EL (cell line): ENCODE results near the gene AP3B1.
A peak's percentile ranks its signal among the peaks of the same experiment; 100 is the strongest.

Experiments used
- DNase-seq: peaks from one replicate; pipeline ENCODE4 v3.0.0-alpha.2; 2016

Gene AP3B1

DNA sequence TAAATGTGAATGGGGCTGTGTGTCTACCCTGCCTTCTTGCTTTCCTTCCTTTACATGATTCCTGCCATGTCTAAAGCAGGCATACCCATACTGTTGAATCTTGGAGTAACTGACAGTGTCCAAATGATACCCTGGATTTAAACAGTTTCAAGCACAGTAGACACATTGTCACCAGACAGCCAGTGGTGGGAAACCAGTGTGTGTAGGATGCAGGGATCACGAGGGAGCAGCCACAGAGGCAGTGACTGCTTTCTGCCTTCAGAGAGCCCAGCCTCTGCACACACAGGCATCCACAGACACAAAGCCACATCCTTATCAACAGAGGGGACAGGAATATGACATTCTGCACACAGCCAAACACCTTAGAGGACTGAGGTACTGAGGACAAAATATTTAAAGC, 334.2 kb downstream of the AP3B1 start:
- no peak for DNase-seq

- no peak for DNase-seq
Observed at GRCh38 chr5:77958642-77959330, 335.7 kb downstream of the AP3B1 start.

- no peak for DNase-seq
Observed at GRCh38 chr5:77957931-77958521, 336.5 kb downstream of the AP3B1 start.

DNA sequence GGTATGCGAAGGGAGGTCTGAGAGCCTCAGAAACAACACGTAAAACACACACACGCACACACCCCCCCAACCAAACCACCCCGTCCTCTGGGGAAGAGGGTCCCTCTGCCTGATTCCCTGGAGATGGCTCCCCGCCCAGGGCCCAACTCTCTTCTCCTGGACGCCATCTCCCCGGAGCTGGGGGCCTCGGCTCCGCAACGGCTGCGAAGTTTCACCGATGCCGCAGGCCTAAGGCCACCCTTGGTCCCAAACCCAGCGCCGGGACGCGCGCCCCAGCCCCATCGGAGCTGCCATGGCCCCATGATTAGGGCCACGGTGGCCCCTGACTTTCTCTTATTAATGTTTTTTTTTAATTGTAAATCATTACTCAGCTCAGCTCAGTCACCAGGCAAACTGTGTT, 337.0 kb downstream of the AP3B1 start:
- no peak for DNase-seq

DNA sequence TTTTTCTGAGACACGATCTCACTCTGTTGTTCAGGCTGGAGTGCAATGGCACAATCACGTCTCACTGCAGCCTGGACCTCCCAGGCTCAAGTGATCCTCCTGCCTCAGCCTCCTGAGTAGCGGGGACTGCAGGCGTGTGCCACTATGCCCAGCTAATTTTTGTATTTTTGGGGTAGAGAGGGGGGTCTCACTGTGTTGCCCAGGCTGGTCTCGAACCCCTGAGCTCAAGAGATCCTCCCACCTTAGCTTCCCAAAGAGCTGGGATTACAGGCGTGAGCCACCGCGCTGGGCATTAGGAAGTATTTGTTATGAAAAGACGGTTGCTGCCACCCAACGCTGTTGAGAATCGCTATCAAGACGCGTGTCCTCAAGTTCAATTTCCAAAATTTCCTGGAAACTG, 337.4 kb downstream of the AP3B1 start:
- DNase-seq: no peak

DNA sequence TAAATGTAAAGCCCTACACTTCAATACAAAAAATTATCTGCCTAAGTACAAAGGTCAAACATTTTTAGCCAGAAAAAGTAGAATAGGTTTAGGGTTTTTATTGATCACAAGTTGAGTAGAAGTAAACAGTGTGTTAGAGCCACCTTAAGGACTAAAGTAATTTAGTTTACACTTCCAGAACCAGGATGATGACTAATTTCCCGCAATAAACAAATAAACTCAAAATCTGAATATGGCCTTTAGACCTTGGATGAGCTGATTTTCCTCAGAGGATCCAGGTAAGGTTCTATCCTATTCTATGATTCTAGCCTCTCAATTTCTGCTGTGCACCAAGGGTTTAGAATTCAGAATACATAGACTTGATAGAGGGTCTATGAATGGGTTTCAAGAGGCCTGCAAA, 338.9 kb downstream of the AP3B1 start:
- DNase-seq: no peak

GRCh38 chr5:77953374-77953773, 341.1 kb downstream of the AP3B1 start:
- DNase-seq: no peak

GRCh38 chr5:77952636-77953212, 341.8 kb downstream of the AP3B1 start:
- DNase-seq: peak; percentile 24
